GM19328 (cell line): ENCODE results near the gene PDGFD.

Experiments
- ATAC-seq: cut with Tn5 transposase; IDR thresholded peaks from one replicate; pipeline ENCODE4 v1.9.1; 2021; ENCODE audit warnings: mild to moderate bottlenecking, moderate library complexity; ENCODE audit not compliant: unreplicated experiment

Gene PDGFD

GRCh38 chr11:104164028-104164520 lies at the start of gene PDGFD:
TSS of gene PDGFD (minus strand) at chr11:104164147.
- peak; percentile 95 for ATAC-seq

GRCh38 chr11:104206936-104207335 lies 43.0 kb upstream of the PDGFD start:
- ATAC-seq = no peak

GRCh38 chr11:104205838-104206237 lies 41.9 kb upstream of the PDGFD start:
- no peak for ATAC-seq

- no peak for ATAC-seq
Observed at GRCh38 chr11:104200688-104201087, 36.7 kb upstream of the PDGFD start.

GRCh38 chr11:104199053-104199452 lies 35.1 kb upstream of the PDGFD start:
- ATAC-seq = no peak

GRCh38 chr11:104198576-104198975 lies 34.6 kb upstream of the PDGFD start:
- ATAC-seq = no peak

- no peak for ATAC-seq
Observed at GRCh38 chr11:104191124-104191523, 27.2 kb upstream of the PDGFD start.

- ATAC-seq = no peak
Observed at GRCh38 chr11:104183593-104183992, 19.6 kb upstream of the PDGFD start.

GRCh38 chr11:104175769-104176168 lies 11.8 kb upstream of the PDGFD start:
- no peak for ATAC-seq

GRCh38 chr11:104169091-104169490 lies 5.1 kb upstream of the PDGFD start:
- no peak for ATAC-seq

- no peak for ATAC-seq
Observed at GRCh38 chr11:104165014-104165413, 1.1 kb upstream of the PDGFD start.

DNA sequence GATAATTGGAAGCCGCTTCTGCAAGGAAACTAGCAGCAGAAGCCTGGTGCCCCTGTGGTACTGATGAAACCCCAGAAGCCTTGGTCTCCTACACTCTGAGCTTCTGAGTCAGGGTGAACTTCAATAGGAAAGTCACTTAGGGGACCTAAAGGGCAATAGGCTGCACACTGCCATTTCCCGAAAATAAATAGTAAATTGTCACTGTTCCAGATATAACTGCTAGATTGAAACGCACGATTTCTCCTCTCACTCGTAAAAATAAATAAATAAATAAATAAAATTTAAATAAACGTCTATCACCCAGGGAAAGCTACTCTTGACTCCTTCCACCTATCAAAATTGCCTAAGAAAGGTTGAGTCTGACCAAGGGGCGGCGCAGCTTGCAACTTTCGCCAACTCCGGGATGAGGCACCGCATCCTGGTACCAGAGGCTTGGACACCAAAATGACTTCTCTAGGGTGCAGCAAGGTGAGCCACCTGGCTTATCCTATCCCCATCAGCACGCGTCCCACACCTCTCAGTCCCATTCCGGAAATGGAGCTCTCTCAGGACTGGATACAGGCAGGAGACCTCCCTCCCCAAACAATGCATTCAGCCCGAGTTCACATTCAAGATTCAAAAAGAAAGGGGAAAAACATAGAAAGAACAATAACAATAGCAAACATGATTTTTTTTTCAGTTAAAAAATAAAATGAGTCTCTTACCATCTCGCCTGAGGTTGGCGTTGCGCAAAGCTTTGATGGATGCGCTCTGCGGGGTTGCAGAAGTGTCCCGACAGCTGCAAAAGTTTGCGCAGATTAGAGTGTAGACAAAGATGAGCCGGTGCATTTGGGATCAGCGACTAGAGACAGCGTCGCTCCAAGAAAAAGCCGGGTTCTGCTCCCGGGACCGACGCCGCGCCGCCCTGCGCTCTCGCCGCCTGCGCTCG lies 583 bp downstream of the PDGFD start:
- no peak for ATAC-seq

DNA sequence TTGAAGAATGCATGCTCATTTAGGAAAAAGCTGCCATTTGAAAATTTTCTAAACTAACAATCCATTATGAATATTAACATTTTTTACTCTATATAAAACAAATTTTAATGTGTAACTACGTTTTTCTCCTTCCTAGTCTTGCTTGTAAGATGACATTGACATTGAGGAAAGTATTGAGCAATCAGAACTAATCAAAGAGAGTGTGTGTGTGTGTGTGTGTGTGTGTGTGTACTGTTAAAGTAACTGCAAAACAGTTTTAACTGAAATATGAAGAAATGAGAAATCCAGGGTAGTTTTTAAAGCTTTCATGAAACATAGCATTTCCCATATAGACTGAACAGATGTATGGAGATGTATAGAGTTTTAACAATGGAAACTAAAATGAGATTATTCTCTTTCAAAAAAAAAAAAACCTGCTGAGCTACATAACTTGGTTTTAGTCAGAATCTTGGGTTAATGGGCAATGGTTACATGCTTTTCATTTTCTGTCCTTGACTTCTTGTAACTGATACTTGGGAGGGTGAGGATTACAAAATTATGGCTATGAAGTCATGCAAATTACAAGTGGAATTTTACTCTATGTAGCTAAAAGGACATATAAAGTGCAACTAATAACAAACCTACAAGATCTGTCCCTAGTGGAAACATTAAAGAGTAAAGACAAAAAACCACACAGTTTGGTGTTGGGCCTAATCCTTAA lies 2.0 kb downstream of the PDGFD start:
- no peak for ATAC-seq

GRCh38 chr11:104159356-104159755 lies 4.6 kb downstream of the PDGFD start:
- ATAC-seq = no peak

DNA sequence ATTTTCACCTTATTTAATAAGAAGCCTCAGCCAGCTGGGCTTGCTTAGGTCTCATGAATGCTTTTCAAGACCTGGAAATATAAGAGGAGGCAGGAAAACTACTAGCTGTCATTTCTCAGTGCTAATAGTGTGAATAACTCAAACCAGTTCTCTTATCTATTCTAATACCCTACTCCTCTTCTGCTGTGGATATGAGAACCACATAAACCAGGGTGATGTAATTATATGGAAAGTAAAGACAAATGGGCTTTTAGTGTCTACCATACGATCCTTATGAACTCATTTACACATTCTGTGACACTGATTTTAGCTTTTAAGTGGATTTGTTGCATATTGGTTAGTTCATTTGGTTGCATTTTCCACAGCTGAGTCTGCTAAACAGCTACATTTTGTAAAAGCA lies 8.6 kb downstream of the PDGFD start:
- ATAC-seq = no peak

GRCh38 chr11:104154296-104154695 lies 9.7 kb downstream of the PDGFD start:
- ATAC-seq = no peak

DNA sequence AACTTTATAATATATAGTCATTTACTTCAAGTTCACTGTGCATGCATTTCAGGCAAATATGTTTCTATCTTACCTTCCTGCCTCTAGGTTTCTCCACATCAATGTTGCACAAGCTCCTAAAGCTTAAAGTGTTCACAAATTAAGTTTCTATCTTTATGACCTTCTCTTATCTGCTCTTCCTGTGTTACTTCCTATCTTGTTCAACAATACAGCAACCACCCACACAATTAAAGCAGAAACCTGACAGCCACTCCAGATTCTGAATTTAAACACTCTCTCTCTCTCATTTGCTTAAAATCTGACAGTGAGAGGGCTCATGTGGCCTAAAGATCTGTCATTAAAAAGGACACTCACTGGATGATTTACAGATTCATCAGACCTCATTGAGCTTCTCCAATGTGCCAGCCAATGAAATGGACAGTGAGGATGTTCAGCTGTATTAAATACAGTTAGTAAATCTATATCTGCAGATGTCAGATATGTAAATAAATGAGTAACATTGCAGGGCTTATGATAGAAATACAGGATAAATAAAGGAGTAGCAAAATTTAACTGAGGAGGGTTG lies 10.9 kb downstream of the PDGFD start:
- ATAC-seq = no peak

DNA sequence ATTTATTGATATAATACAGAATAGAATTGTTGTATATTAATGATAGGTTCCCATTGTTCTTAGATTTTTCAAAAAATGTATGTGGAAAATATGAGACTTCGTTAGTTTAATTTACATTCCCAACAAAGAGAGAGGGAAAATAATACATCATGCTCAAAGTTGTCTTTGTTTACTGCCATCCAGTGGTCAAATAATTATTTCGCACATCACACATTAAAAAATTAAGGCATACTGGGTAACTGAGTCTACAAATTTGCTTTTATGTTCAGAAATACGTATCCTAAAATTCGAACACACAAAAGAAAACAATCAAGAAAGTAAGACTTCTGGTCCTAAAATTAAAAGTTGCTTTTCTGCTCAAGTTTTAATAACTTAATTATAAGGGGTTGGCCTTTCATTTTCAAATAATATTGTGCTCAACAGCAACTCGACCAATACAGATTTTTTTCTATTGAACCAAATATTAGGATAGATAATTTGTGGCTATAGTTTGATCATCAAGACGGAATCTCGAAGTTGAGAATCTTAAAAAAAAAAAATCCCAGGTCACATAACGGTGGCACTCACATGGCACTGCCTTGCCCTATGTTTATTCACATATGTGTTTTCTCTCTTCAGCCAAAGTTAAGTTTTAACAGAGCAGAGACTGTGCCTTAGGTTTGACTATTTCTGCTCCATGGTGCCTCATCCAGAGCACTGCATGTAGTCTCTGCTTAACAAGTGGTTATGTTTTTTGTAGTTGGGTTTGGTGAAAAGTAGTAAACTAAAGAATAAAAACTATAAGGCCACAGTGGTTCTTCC lies 12.3 kb downstream of the PDGFD start:
- ATAC-seq = no peak

- no peak for ATAC-seq
Observed at GRCh38 chr11:104148706-104149105, 15.2 kb downstream of the PDGFD start.

DNA sequence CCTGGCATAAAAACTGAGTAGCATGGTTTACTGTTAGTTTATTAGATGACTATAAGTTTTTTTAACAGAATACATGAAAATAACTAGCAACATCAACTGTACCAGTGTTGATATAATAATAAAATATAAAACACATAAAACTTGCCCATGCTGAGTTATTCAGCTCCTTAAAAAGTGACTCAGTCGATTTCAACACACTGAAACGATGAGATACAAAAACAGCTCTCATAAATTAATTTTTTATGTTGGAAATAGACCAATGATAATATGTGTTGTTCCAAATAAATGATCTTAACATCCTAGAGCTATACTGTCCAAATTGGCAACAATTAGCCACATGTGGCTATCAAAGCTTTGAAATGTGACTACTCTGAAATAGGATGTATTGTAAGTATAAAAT lies 15.9 kb downstream of the PDGFD start:
- ATAC-seq = no peak

DNA sequence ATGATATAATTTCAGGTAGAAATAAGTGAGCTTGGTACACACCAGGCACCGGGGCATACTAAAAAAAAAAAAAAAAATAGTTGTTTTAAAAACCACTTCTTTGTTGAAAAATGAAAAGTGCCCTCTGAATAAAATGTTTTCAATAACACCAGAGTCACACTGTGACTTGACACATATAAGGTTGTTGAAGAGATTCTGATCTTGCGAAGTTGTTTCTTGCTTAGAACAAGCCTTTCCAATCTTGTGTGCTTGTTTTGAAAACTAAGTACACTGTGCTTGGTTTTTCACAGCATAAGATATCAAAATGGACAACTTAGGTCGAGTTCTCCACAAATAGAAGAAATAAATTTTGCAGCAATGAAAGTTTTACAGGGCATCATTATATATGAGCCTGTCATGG lies 17.0 kb downstream of the PDGFD start:
- no peak for ATAC-seq
